Gastrocnemius medialis (tissue), 4 donors: ENCODE results near the gene MYL5.

Source experiments
- CTCF ChIP-seq, 5 experiments: fragments of 450-650 bp in 3 of 5; fragments of 200-600 bp in 2 of 5; sonication (generic) in 2 of 5; IDR thresholded peaks in 4 of 5; conservative IDR thresholded peaks in 1 of 5; 1 replicate in 4 of 5; 2 replicates in 1 of 5; pipeline ENCODE4 v1.5.1; 2016 to 2019; ENCODE audit warnings: antibody characterized with exemption in 5 of 5, mild to moderate bottlenecking in 3 of 5, moderate library complexity in 3 of 5
- POLR2A ChIP-seq, 2 donors: fragments of 450-650 bp; IDR thresholded peaks; one replicate each; pipeline ENCODE4 v1.6.1; 2017; ENCODE audit warnings: antibody characterized with exemption in 2 of 2, mild to moderate bottlenecking in 2 of 2, moderate library complexity in 2 of 2

GRCh38 chr4:700587-701264 lies 26.4 kb downstream of the MYL5 start:
- TF ChIP-seq POLR2A (IDR thresholded peaks at IDR 0.05) (no peak), CTCF (IDR thresholded peaks at IDR 0.05 in 4 of 5, conservative IDR thresholded peaks at IDR 0.05 in 1 of 5) (no peak)
